HepG2 (cell line): ENCODE results near the gene PRR12. TPM values are rescaled to one million over a fixed set of nuclear protein-coding genes. Genes with fewer than 3 reads are reported as not detected.

Experiments used
- AHR ChIP-seq: IDR thresholded peaks from 2 replicates; pipeline ENCODE4 v1.6.1; 2018; ENCODE audit warnings: missing genetic modification reagents, missing compliant biosample characterization
- ELF1 ChIP-seq: sonication (generic); formaldehyde crosslinking; IDR thresholded peaks from 2 replicates; pipeline ENCODE4 v1.4.0; 2020; ENCODE audit warnings: missing genetic modification reagents
- ERF ChIP-seq: IDR thresholded peaks from 2 replicates; pipeline ENCODE4 v1.6.1; 2018; ENCODE audit warnings: missing biosample characterization, missing genetic modification reagents
- MED1 ChIP-seq: sonication (generic); formaldehyde crosslinking; IDR thresholded peaks from 2 replicates; pipeline ENCODE4 v1.4.0; 2020; ENCODE audit warnings: missing genetic modification reagents
- MIER3 ChIP-seq: IDR thresholded peaks from 2 replicates; pipeline ENCODE4 v1.6.1; 2016; ENCODE audit warnings: missing compliant biosample characterization, borderline replicate concordance
- MTA1 ChIP-seq: sonication (generic); formaldehyde crosslinking; IDR thresholded peaks from 2 replicates; pipeline ENCODE4 v1.4.0; 2020; ENCODE audit warnings: missing genetic modification reagents, mild to moderate bottlenecking, borderline replicate concordance
- THAP11 ChIP-seq: IDR thresholded peaks from 2 replicates; pipeline ENCODE4 v1.6.1; 2016; ENCODE audit warnings: missing biosample characterization, missing genetic modification reagents
- UBTF ChIP-seq: sonication (generic); formaldehyde crosslinking; IDR thresholded peaks from 2 replicates; pipeline ENCODE4 v1.4.0; 2020; ENCODE audit warnings: mild to moderate bottlenecking, missing genetic modification reagents
- ZNF263 ChIP-seq: sonication (generic); formaldehyde crosslinking; IDR thresholded peaks from 2 replicates; pipeline ENCODE4 v1.4.0; 2020; ENCODE audit warnings: missing genetic modification reagents
- polyA plus RNA-seq, 8 experiments: library from polyadenylated mRNA; depleted of rRNA in 3 of 8; stranded (reverse) in 7 of 8; unstranded in 1 of 8; fragments of >200 nt; fragmentation: Illumina TruSeq in 4 of 8; extraction: Trizol in 4 of 8; gene quantifications; 2 replicates each; pipeline versions ENCODE4 v1.2.1 to v1.2.3, GENCODE V29; 2011 to 2016; ENCODE audit warnings: low read depth in 4 of 8, missing spikeins in 1 of 8, mixed read lengths in 1 of 8; ENCODE audit not compliant: insufficient read depth in 1 of 8
- total RNA-seq, 5 experiments: library from RNA; depleted of rRNA; stranded (reverse); fragments of >200 nt; fragmentation: Illumina TruSeq; extraction: Trizol; gene quantifications; 2 replicates each; pipeline ENCODE4 v1.2.3, GENCODE V29; 2016; ENCODE audit warnings: low read depth in 1 of 5
- TF ChIP-seq, protein P1 (sequence below): sonication (generic); formaldehyde crosslinking; IDR thresholded peaks from 2 replicates; pipeline ENCODE4 v1.4.0; 2020; ENCODE audit warnings: mild to moderate bottlenecking, missing genetic modification reagents
- TF ChIP-seq, protein P2 (sequence below): sonication (generic); formaldehyde crosslinking; IDR thresholded peaks from 2 replicates; pipeline ENCODE4 v1.4.0; 2020; ENCODE audit warnings: missing genetic modification reagents
- TF ChIP-seq, protein P3 (sequence below): sonication (generic); formaldehyde crosslinking; IDR thresholded peaks from 2 replicates; pipeline ENCODE4 v1.5.0; 2020; ENCODE audit warnings: missing genetic modification reagents

PRR12 gene
- total and polyA plus RNA-seq, 2 of the 13 experiments (the other 11 are each of a cell fraction or from before 2014, with no cell fraction given) = 0.62 to 1.5 TPM

DNA sequence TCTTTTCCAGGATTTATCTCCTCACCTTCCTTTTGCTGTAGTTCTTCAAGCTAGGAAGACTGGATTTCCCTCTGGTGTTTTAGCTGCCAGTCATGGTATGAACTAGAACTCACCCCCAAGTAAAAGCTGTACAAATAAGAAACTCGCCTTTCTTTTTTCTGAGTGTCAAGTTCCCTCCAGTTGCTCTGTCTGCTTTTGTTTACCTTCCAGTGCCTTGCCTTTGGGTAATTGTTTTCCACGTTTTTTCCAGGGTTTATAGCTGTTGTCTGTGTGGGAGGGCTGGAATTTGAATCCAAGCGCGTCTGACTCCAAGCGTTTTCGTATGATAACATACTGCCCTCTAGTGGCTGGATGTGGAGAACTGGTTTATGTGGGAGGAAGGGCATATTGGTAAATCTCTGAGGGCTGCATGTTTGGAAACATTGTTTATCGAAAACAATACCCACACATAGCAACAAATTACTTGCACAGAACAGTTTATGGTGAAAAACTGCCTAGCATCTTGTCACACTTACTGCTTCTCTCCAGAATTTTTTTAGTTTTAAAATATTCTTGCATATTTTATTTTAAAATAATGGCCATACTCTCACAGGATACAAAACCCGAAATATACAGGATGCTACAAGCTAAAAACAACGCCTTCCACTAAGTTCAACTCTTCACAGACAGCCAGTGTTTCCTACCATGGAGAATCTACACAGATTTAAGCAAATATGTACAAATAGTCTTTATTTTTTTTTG is 44.0 kb upstream of the PRR12 start (continued):
- TF ChIP-seq, protein P1, sequence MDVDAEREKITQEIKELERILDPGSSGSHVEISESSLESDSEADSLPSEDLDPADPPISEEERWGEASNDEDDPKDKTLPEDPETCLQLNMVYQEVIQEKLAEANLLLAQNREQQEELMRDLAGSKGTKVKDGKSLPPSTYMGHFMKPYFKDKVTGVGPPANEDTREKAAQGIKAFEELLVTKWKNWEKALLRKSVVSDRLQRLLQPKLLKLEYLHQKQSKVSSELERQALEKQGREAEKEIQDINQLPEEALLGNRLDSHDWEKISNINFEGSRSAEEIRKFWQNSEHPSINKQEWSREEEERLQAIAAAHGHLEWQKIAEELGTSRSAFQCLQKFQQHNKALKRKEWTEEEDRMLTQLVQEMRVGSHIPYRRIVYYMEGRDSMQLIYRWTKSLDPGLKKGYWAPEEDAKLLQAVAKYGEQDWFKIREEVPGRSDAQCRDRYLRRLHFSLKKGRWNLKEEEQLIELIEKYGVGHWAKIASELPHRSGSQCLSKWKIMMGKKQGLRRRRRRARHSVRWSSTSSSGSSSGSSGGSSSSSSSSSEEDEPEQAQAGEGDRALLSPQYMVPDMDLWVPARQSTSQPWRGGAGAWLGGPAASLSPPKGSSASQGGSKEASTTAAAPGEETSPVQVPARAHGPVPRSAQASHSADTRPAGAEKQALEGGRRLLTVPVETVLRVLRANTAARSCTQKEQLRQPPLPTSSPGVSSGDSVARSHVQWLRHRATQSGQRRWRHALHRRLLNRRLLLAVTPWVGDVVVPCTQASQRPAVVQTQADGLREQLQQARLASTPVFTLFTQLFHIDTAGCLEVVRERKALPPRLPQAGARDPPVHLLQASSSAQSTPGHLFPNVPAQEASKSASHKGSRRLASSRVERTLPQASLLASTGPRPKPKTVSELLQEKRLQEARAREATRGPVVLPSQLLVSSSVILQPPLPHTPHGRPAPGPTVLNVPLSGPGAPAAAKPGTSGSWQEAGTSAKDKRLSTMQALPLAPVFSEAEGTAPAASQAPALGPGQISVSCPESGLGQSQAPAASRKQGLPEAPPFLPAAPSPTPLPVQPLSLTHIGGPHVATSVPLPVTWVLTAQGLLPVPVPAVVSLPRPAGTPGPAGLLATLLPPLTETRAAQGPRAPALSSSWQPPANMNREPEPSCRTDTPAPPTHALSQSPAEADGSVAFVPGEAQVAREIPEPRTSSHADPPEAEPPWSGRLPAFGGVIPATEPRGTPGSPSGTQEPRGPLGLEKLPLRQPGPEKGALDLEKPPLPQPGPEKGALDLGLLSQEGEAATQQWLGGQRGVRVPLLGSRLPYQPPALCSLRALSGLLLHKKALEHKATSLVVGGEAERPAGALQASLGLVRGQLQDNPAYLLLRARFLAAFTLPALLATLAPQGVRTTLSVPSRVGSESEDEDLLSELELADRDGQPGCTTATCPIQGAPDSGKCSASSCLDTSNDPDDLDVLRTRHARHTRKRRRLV = no peak
- 0 out of 2 replicates have a peak, but pooled peaks have one; percentile 13 for TF ChIP-seq ELF1 (CRISPR knock-in tag)
- peak; percentile 47; the same call in 1 of the 2 replicates for TF ChIP-seq MIER3
- TF ChIP-seq, protein P2, sequence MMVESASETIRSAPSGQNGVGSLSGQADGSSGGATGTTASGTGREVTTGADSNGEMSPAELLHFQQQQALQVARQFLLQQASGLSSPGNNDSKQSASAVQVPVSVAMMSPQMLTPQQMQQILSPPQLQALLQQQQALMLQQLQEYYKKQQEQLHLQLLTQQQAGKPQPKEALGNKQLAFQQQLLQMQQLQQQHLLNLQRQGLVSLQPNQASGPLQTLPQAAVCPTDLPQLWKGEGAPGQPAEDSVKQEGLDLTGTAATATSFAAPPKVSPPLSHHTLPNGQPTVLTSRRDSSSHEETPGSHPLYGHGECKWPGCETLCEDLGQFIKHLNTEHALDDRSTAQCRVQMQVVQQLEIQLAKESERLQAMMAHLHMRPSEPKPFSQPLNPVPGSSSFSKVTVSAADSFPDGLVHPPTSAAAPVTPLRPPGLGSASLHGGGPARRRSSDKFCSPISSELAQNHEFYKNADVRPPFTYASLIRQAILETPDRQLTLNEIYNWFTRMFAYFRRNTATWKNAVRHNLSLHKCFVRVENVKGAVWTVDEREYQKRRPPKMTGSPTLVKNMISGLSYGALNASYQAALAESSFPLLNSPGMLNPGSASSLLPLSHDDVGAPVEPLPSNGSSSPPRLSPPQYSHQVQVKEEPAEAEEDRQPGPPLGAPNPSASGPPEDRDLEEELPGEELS (CRISPR knock-in tag) = peak; percentile 23; the same call in 1 of the 2 replicates
- TF ChIP-seq MED1 (CRISPR knock-in tag) = 0 out of 2 replicates have a peak, but pooled peaks have one; percentile 17
- peak; percentile 43; the same call in 1 of the 2 replicates for TF ChIP-seq THAP11
- TF ChIP-seq ZNF263 = no peak
- TF ChIP-seq, protein P3, sequence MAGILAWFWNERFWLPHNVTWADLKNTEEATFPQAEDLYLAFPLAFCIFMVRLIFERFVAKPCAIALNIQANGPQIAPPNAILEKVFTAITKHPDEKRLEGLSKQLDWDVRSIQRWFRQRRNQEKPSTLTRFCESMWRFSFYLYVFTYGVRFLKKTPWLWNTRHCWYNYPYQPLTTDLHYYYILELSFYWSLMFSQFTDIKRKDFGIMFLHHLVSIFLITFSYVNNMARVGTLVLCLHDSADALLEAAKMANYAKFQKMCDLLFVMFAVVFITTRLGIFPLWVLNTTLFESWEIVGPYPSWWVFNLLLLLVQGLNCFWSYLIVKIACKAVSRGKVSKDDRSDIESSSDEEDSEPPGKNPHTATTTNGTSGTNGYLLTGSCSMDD (CRISPR knock-in tag) = no peak
- no peak for TF ChIP-seq AHR (CRISPR knock-in tag)
- no peak for TF ChIP-seq MTA1 (CRISPR knock-in tag)
- peak; percentile 22; the same call in 1 of the 2 replicates for TF ChIP-seq ERF (CRISPR knock-in tag)
- no peak for TF ChIP-seq UBTF (CRISPR knock-in tag)
